Superior temporal gyrus (tissue), 1 donor: ENCODE results near the gene ACTBL2.
"Not testable (repeated sequence)": the region's sequence is repeated elsewhere in the genome, so short reads cannot be mapped to it uniquely, and the experiment has no call there.

Source experiments
- DNase-seq: peaks from one replicate; pipeline ENCODE4 v3.0.0-alpha.2; 2016; ENCODE audit errors: extremely low spot score

The ACTBL2 gene

DNA sequence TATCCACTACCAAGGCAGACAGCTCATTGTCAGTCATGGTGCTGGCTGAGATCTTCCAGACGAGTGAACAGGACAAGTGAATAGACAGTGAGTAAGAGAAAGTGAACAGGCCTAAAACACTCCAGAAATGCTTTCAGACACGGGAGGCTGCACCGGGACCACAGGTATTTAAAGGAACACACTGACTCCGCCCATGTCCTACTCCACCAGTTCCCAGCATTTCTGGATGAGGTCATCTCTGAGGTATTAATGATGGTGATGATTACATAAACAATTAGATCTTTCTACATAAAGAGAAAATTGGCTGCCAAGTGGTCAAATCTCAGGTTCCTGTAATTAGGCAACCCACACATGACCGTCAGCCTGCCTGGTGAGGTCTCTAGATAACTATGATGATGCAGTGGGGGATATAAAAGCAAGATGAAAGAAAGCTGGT, at the start of gene ACTBL2:
ACTBL2 (minus strand) TSS at position 141 of the 436 bp plus-strand sequence; CDS start at position 37, 104 bp downstream.
- DNase-seq = no peak

DNA sequence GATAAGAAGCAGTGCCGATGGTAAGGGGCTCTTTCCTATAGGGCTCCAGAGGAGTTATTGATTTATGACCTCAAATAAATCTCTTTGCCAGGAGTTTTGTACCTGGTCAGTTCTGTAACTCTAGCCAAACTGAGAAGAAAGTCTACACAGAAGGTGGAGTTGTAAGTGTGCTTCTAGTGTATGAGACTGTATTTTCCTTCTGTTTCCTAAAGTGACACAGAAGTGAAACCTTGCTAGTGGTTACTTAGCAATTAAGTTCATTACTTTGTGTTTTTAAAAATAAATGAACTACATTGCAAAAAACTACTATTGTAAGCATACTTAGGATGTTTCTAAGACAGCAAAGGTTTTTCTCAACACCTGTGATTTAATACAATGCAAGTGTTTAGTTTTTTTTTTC, 48.7 kb upstream of the ACTBL2 start:
- no peak for DNase-seq

DNA sequence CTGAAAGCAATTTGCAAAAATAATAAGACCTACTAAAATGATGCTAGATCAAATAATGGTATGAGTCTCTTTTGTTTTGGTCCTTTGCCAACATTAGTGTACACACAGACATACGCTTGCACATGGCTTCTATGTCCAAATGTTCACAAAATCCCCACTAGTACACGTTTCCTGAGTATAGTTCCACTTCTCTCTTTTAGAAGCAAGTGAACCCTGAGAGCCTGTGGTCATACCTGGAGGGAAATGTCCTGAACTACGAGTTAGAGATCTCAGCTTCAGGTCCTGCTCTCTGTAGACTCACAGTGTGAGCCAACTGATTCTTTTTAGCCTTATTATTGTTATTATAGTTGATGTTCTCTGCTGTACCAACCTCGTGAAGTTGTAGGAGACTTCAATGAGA, 47.3 kb upstream of the ACTBL2 start:
- DNase-seq = no peak

DNA sequence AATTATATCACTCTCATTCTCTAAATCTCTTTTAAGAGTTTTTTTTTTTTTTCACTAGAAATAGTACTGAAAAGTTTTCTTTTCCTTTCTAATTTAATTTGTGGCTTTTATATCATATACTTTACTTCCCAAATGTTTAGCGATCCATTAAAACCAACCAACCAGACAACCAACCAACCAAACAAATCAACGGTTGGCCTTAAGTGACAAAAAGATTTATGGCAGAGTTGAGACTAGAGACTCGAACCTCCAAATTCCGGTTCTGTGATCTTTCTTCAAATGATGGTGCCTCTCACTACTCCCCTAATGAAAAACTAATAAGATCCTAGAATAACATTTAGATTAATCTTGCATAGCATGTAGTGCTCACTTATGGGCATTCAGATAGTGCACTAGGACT, 45.3 kb upstream of the ACTBL2 start:
- DNase-seq = no peak

DNA sequence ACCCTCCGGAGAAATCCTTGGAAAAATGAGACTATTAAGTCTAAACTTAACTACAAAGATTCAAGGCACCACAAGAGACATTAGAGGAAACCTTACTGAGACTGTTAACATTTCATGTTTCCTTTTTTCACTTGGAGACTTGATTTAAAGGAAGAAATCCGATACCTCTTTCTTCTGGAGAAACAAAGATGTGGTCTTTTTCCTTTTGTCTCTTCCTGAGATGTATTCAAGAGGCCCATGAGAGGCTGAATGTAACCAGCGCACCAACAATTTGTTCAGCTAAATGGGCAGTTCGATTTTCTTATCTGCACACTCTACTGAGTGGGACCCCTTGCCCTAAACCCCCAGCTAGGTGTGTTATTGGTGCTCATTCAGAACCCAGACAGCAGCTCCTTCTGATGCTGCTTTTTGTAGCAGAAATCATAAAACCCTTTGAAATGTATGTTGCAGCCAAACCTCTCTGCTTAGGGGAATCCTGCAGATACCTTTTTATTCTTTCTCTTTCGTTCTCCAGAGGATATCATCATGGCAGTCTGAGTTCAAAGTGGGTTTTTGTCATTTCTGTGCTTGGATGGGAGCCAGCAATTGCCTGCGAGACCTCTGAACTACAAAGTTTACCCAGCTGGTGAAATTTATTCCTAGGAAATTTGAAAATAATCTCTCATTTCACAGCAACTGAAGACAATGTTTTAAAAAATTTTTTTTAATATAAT, 41.9 kb upstream of the ACTBL2 start:
- no peak for DNase-seq

DNA sequence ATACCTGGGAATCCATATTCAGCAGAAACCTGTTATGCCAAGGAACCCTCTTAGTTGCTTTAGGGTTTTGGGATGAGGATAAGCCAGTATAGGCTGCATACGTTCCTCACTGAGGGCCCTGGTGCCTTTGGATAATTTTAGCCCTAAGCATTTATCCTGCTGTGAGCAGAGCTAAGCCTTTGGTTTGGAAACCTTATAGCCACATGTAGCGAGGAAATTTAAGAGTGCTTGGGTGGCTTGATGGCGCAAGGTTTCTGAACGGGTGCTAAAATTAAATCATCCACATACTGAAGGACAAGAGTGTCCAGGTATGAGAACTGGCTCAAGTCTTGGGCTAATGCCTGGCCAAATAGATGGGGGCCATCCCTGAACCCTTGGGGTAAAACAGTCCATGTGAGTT, 39.9 kb upstream of the ACTBL2 start:
- DNase-seq = not testable (repeated sequence)

DNA sequence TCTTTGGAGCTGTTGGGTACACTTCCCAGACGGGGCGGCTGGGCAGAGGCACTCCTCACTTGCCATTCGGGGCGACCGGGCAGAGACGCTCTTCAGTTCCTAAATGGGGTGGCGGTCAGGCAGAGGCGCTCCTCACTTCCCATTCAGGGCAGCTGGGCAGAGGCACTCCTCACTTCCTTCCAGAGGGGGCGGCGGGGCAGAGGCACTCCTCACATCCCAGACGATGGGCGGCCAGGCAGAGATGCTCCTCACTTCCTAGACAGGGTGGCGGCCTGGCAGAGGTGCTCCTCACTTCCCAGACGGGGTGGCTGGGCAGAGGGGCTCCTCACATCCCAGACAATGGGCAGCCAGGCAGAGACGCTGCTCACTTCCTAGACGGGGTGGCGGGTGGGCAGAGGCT, 35.8 kb upstream of the ACTBL2 start:
- DNase-seq = not testable (repeated sequence)

DNA sequence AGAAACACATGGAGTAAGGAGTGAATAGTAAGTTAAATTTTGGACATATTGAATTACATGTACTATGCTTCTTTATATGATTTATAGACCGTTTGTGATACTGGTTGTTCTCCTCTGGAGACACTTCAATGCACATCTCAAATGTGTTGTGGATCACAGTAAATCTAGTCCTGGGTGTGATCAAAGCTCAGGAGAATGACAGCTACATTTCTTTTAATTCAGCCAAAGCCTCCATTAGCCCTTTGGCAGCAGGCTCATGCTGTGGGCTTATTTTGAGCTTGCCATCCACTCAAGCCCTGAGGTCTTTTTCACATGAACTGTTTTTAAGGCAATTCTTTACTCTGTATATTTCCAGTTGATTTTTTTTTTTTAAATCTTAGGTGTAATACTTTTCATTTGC, 34.6 kb upstream of the ACTBL2 start:
- no peak for DNase-seq

DNA sequence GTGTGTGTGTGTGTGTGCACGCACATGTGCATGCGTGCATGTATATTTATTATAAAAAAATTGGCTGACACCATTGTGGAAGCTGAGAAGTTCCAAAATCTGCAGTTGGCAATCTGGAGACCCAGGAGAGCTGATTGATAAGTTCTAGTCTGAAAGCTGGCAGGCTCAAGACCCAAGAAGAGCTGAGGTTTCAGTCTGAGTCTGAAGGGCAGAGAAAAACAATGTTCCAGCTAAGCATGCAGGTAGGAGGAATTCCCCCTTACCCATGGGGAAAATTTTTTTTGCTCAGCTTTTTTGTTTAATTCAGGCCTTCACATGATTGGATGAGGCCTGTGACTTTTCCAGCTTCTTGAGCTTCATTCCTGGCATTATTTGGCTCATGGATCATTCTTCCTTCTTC, 31.2 kb upstream of the ACTBL2 start:
- DNase-seq = no peak

DNA sequence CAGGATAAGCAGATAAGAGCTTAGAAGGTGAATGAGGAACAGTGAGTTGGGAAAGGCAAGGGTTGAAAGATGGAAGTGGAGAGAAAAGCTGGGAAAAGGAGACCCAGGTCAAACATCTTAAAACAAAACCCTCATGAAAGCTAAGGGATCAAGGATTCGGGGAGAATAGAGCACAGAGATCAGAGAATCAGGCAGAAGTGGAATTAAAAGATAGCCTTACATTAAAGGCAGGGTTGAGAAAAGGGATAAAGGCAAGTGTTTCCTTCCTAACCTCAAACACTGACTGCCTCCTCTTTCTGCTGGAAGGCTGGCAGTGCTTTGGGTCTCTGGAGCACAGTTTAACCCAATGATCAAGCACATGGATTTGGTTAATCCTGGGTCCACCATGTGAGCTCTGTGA, 28.7 kb upstream of the ACTBL2 start:
- no peak for DNase-seq

DNA sequence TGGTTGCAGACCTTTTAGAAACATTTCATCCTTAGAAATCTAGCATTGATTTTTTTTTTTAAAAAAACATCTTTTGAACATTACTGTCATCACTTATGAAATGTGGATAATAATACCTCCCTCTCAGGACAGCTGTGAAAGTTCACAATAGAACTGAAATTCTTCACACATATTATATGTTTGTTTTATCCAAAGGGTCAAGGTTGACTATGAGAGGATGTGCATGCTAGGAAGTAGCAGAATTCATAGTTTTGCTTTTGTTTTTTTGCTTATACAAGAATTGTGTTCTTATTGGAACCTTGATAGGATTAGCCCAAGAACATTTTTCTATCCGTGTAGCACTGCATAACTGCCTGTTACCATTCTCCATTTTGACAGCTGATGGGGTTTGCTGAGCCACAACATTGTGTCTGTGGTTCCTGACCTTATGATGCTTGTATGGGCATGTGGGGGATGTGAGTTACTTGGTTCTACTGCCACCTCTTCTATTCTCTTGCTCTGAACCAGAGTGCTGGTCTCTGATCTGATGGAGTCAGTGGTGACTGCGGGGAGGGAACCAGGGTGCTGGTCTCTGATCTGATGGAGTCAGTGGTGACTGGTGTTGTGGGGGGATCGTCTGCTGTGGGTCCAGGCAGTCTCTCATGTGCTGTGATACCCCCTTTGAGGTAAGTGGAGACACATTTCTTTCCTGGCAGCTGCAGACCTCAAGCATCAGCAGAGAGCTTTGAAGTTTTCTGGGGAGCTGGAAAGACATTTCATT, 27.1 kb upstream of the ACTBL2 start:
- DNase-seq = no peak

DNA sequence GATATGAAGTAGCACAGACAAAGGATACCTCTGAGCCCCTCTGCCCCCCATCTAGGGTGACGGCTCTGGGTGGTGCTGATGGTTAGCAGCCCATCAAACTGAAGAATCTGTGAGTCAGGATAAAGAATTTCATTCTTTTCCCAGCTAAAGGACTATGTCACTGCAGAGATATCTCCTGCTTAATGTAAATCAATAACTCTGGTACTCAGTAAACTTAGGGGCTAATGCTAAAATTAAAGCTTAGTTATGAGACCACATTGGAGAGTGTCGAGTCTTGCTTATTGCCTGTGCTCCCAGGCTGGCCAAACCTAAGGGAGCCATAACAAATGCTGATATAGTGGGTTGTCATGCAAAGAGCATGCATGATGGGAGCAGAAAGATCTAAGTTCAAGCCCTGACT, 25.6 kb upstream of the ACTBL2 start:
- DNase-seq = no peak

DNA sequence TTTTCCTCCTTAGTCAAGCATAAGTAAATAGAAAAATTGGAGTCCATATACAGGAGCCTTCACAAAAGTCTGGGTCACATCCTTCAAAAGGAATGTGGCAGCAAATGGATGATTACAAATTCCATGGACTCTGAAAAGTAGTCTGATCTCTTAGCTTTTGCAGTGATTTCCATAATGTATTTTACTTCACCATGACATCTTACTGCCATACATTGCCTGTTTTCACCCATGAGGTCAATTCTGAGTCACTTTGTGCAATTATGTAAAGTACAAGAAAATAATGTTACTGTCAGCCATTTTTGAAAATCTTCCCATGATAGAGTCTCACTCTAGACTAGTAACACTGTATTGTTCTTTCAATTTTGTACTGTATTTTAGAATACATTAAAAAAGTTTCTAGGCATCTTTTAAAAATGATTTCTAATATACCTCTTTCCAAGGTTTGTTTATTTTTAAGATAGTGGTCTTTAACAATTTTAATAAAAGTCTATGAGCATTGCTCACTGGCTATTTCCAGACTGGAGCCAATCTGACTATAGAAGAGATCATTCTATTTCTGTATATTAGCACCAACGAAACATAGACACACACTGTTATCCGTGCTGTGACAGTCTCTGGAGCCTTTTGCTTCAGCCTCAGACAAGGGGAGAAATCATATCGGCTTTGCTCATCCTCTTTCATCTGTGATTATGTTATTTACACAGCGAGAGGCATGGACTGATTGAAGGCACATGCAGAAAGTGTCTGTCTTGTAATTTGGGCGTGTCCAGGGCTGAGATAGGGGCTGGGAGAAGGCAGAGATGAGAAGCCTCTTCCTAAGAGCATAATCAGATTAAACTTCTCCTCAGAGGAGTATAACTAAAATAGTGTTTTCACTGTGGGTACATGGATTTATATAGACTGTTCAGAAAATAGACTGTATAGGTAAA, 22.9 kb upstream of the ACTBL2 start:
- DNase-seq = no peak

DNA sequence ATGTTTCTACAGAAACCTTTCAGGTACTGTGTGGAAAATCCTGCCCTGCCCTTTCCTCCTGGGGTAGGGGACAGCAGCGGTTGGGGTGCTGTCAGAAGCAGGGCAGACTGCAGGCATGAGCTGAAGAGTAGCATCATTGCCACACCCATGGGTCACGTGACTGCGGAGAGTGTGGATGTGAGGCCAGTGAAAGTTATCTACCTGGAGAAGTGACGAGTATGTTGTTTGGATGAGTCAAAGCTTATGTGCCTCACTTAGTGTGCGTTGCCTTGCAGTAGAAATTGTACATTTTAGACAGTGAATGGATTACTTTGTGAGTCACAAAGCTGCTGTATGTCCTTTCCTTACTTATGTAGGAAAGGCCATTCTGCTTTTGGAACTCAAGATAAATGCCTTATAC, 21.7 kb upstream of the ACTBL2 start:
- DNase-seq = no peak

DNA sequence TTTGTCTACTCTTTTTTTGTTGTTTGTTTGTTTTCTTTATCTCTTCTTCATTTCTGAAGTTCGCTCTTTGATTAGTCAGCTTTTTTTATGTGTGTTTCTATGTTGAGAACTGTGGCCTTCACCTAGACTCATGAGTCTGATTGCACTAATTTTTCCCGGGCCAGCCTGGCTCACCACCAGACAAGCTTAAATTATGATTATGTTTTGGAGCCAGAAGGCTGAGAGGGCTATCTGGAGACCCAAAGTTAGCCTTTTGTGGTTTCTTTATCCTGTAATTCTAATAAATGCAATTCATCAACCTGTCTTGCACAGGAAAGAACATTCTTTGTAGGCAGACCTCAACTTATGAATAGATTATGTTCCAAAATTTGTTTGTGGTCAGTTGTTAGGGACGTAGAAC, 20.8 kb upstream of the ACTBL2 start:
- no peak for DNase-seq

DNA sequence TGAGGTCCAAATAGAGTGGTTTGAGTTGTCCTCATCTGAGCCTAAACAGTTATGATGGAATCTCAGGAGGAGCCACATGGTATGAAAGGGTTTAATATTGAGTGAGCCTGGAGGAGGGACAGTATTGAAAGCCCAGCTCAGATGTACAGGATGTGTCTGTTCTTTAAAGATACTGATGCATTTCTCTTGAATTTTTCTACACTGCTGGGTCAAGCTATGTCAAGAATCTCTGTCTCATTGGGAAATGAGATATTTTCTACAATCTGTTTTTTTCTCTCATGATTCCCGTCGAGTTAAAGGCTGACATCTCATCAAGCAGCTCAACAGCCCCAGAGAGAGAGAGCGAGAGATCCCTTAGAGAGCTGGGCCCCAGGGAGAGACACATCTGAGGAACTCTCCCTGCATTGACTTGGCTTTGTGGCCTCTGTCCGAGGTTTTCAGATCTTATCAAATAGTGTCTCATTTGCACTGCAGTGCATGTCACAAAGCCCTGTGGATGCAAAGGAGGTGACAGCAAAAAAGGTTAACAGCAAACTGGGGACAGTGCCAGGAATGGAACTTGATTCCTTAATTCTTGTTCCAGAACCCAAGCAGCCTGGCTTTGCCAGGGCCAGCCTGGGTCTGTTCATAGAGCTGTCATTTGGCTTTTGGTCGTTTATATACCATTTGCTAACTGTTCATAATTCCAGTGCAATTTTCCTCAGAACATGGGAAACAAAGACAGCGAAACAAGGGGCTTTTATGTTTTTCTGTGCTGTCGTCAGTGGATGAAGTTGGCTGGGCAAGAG, 19.0 kb upstream of the ACTBL2 start:
- DNase-seq = no peak

DNA sequence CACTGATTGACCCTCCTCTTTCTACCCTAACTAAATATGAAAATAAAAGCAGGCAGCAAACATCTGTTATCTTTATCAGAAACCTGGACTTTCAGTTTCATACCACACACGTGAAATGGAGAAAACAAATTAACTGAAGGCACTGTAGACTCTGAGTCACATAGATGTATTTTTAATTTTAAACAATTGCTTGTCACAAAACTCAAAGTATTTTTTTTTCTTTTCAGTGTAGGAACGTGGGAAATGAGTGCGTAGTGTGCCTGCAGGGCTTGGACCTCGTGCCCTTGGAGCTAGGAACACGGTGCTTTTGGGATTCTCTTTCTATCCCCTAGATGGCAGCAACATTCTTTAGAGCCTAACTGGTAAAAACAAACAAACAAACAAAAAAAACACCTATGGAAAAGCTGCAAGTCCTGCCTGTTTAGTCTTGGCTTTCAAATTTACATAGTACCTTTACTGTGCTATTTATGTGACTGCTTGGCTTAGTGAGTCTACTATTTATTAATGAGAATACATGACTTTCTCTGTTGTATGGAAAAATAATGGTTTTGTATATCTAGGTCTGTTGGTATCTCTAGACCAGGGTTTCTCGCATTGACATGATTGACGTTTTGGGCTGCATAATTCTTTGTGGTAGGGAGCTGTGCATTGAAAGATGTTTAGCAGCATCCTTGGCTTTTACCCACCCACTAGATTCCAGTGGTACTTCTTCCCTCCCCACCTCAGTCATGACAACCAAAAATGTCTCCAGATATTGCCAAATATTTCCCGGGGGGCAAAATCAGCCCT, 16.8 kb upstream of the ACTBL2 start:
- DNase-seq = peak; percentile 92

DNA sequence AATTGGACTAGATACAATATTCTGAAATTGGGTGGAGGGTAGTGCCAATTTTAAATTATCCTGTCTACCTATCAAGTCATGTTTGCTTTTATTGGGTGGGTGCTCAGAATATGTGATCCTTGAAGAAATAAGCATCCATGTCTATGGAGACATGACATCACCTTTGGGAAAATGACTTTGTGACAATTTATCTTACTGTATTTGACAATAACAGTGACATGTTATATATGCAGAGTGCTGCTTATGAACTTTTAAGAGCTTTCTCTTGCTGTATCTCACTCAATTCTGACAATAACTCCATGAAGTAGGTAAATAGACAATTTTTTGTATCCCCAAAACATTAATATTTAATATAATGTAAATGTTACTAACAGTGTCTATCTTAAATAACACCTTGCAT, 15.1 kb upstream of the ACTBL2 start:
- no peak for DNase-seq

DNA sequence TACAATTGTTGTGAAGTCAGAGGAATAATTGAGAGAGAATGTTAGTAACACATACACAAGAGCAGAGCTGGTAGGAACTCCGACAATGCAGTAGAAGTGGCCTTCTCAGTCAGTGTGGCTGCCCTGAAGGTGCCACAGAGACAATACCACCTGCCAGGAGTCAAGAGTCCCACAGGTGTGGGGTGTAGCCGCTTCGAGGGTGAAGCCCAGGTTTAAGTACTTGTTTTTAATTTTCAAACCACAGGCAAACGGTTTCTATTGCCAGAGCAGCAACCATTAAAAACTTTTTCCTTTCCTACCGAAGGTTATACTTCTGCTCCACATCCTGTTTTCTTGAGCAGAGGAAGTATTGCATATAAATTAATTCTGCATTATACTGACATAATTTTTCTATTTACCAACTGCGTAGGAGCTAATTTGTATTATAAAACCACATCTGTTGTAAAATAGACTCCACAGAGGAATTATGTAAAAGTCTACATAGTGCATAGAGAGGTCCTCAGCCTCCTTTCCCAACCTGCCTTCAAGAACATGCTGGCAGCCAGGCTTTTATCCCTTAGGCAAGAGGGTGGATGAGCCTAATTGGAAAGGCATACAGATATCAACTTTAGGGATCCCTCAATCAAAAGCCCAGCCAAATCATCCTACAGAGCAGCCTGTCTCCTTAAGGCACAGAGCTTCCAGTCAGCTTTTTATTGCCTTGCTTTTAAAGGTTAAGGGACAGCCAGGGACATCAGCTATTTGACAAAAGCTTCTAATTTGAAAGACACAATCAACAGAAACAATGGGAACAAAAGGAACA, 12.9 kb upstream of the ACTBL2 start:
- no peak for DNase-seq
